ENCODE measurements around the gene MARCHF11. TPM values are rescaled to one million over a fixed set of nuclear protein-coding genes. Genes with fewer than 3 reads are reported as not detected.

The MARCHF11 gene
- polyA plus RNA-seq, 3 donors: not detected

GRCh38 chr5:16028708-16029107, 150.9 kb downstream of the MARCHF11 start:
- Histone ChIP-seq H3K9ac (ENCODE audit: insufficient read depth, low read length, poor library complexity, severe bottlenecking) (no peak overlapping the region), H3K4me2 (replicated peaks; ENCODE audit: extremely low read depth, low read length, poor library complexity, severe bottlenecking) (no peak overlapping the region), H3K27me3 (ENCODE audit: control insufficient read depth in 2 of 2, insufficient read depth in 2 of 2, low read length in 2 of 2) (no peaks in the 10 kb centered on the region), H3K27ac (ENCODE audit: low read depth in 1 of 2, low read length in 2 of 2) (no peak overlapping the region), H3K9me3 (replicated peaks in 1 of 2; ENCODE audit: control insufficient read depth in 1 of 2, insufficient read depth in 1 of 2, low read length in 2 of 2) (peaks cover 28 to 41% of the 10 kb centered on the region in 2 donors), H3K36me3 (replicated peaks in 1 of 2; ENCODE audit: control insufficient read depth in 1 of 2, insufficient read depth in 2 of 2, low read length in 2 of 2) (no peaks in the 10 kb centered on the region), H3K79me2 (ENCODE audit: insufficient read depth, low read length) (no peaks in the 10 kb centered on the region), H2AFZ (ENCODE audit: insufficient read depth, low read depth, low read length, poor library complexity, severe bottlenecking) (no peak overlapping the region), H4K20me1 (ENCODE audit: insufficient read depth, low read length) (no peaks in the 10 kb centered on the region), H3K4me1 (ENCODE audit: control insufficient read depth in 1 of 2, insufficient read depth in 2 of 2, low read length in 2 of 2) (no peaks in the 10 kb centered on the region), H3K4me3 (replicated peaks in 1 of 3; ENCODE audit: low read depth in 2 of 3, low read length in 3 of 3) (no peak overlapping the region)
- Mint-ChIP-seq H3K27ac (peak overlapping the region in 1 of 7 donors; percentile 6), H3K9me3 (peaks cover 2 to 23% (median 16%) of the 10 kb centered on the region in 7 donors), H3K27me3 (ENCODE audit: low read depth in 3 of 3) (peaks cover 0 to 2% (median 0%) of the 10 kb centered on the region in 3 donors), H3K4me3 (no peak overlapping the region), H3K36me3 (no peaks in the 10 kb centered on the region), H3K4me1 (no peaks in the 10 kb centered on the region)
- WGBS (ENCODE audit: insufficient coverage): 78% methylated on average over 3 of the region's 3 CpGs
- TF ChIP-seq, protein P1, sequence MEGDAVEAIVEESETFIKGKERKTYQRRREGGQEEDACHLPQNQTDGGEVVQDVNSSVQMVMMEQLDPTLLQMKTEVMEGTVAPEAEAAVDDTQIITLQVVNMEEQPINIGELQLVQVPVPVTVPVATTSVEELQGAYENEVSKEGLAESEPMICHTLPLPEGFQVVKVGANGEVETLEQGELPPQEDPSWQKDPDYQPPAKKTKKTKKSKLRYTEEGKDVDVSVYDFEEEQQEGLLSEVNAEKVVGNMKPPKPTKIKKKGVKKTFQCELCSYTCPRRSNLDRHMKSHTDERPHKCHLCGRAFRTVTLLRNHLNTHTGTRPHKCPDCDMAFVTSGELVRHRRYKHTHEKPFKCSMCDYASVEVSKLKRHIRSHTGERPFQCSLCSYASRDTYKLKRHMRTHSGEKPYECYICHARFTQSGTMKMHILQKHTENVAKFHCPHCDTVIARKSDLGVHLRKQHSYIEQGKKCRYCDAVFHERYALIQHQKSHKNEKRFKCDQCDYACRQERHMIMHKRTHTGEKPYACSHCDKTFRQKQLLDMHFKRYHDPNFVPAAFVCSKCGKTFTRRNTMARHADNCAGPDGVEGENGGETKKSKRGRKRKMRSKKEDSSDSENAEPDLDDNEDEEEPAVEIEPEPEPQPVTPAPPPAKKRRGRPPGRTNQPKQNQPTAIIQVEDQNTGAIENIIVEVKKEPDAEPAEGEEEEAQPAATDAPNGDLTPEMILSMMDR (IDR thresholded peaks at IDR 0.05): no peak
- intact Hi-C loops (cut with micrococcal nuclease): no loop called here
- no peak for DNase-seq

GRCh38 chr5:16025681-16026080, 153.9 kb downstream of the MARCHF11 start:
- no peaks in the 10 kb centered on the region for H3K27me3 ChIP-seq (ENCODE audit: control insufficient read depth in 2 of 2, insufficient read depth in 2 of 2, low read length in 2 of 2)
- H3K4me3 Mint-ChIP-seq: no peak overlapping the region
- no peak overlapping the region for H3K9ac ChIP-seq (ENCODE audit: insufficient read depth, low read length, poor library complexity, severe bottlenecking)
- H3K27ac Mint-ChIP-seq: no peak overlapping the region
- H3K27ac ChIP-seq (ENCODE audit: low read depth in 1 of 2, low read length in 2 of 2): no peak overlapping the region
- peaks cover 0 to 2% (median 0%) of the 10 kb centered on the region in 3 donors for H3K27me3 Mint-ChIP-seq (ENCODE audit: low read depth in 3 of 3)
- no peak overlapping the region for H2AFZ ChIP-seq (ENCODE audit: insufficient read depth, low read depth, low read length, poor library complexity, severe bottlenecking)
- H3K4me2 ChIP-seq (replicated peaks; ENCODE audit: extremely low read depth, low read length, poor library complexity, severe bottlenecking): no peak overlapping the region
- H3K4me1 ChIP-seq (ENCODE audit: control insufficient read depth in 1 of 2, insufficient read depth in 2 of 2, low read length in 2 of 2): no peaks in the 10 kb centered on the region
- no peaks in the 10 kb centered on the region for H3K36me3 ChIP-seq (replicated peaks in 1 of 2; ENCODE audit: control insufficient read depth in 1 of 2, insufficient read depth in 2 of 2, low read length in 2 of 2)
- DNase-seq: no peak
- no peak overlapping the region for H3K4me3 ChIP-seq (replicated peaks in 1 of 3; ENCODE audit: low read depth in 2 of 3, low read length in 3 of 3)
- no peaks in the 10 kb centered on the region for H4K20me1 ChIP-seq (ENCODE audit: insufficient read depth, low read length)
- H3K9me3 Mint-ChIP-seq: peaks cover 0 to 23% (median 17%) of the 10 kb centered on the region in 7 donors
- no peaks in the 10 kb centered on the region for H3K79me2 ChIP-seq (ENCODE audit: insufficient read depth, low read length)
- intact Hi-C loops (cut with micrococcal nuclease): no loop called here
- no peaks in the 10 kb centered on the region for H3K4me1 Mint-ChIP-seq
- peaks cover 36 to 52% of the 10 kb centered on the region in 2 donors for H3K9me3 ChIP-seq (replicated peaks in 1 of 2; ENCODE audit: control insufficient read depth in 1 of 2, insufficient read depth in 1 of 2, low read length in 2 of 2)
- TF ChIP-seq, protein P1 (IDR thresholded peaks at IDR 0.05): no peak
- no peaks in the 10 kb centered on the region for H3K36me3 Mint-ChIP-seq
